Ishikawa (cell line): ENCODE data around the gene KYNU.

Experiments
- EGR1 ChIP-seq: IDR thresholded peaks from 2 replicates; pipeline ENCODE4 v1.6.1; 2012
- EP300 ChIP-seq: IDR thresholded peaks from 2 replicates; pipeline ENCODE4 v1.6.1; 2012; ENCODE audit warnings: borderline replicate concordance
- RAD21 ChIP-seq: IDR thresholded peaks from 2 replicates; pipeline ENCODE4 v1.6.1; 2012; ENCODE audit warnings: low read depth
- TAF1 ChIP-seq: IDR thresholded peaks from 2 replicates; pipeline ENCODE4 v1.6.1; 2012; ENCODE audit warnings: low read depth, mild to moderate bottlenecking
- TEAD4 ChIP-seq: IDR thresholded peaks from 2 replicates; pipeline ENCODE4 v1.6.1; 2012
- YY1 ChIP-seq: IDR thresholded peaks from 2 replicates; pipeline ENCODE4 v1.6.1; 2012; ENCODE audit warnings: low read depth
- TF ChIP-seq, protein P1 (sequence below): IDR thresholded peaks from 2 replicates; pipeline ENCODE4 v1.6.1; 2012; ENCODE audit warnings: low read depth, mild to moderate bottlenecking
- TF ChIP-seq, protein P2 (sequence below): IDR thresholded peaks from 2 replicates; pipeline ENCODE4 v1.6.1; 2012

DNA sequence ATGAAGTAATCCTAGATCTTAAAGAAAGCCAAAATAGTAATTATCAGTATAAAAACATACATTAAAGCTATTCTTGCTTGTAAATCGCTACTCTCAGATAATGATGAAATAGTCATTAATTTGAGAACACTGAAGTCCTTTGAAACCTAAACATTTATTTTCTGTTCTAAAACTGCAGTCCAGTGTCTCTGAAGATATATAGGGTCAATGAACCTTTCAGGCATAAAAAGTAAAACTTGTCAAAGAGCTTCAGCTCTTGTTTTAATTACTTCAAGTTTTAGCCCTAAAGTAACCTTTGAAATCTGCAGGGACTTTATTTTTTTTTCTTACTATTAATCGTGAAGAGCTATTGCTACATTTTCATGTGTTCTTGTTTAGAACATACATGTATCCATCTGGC is 116.3 kb downstream of the KYNU start:
- TF ChIP-seq, protein P1, sequence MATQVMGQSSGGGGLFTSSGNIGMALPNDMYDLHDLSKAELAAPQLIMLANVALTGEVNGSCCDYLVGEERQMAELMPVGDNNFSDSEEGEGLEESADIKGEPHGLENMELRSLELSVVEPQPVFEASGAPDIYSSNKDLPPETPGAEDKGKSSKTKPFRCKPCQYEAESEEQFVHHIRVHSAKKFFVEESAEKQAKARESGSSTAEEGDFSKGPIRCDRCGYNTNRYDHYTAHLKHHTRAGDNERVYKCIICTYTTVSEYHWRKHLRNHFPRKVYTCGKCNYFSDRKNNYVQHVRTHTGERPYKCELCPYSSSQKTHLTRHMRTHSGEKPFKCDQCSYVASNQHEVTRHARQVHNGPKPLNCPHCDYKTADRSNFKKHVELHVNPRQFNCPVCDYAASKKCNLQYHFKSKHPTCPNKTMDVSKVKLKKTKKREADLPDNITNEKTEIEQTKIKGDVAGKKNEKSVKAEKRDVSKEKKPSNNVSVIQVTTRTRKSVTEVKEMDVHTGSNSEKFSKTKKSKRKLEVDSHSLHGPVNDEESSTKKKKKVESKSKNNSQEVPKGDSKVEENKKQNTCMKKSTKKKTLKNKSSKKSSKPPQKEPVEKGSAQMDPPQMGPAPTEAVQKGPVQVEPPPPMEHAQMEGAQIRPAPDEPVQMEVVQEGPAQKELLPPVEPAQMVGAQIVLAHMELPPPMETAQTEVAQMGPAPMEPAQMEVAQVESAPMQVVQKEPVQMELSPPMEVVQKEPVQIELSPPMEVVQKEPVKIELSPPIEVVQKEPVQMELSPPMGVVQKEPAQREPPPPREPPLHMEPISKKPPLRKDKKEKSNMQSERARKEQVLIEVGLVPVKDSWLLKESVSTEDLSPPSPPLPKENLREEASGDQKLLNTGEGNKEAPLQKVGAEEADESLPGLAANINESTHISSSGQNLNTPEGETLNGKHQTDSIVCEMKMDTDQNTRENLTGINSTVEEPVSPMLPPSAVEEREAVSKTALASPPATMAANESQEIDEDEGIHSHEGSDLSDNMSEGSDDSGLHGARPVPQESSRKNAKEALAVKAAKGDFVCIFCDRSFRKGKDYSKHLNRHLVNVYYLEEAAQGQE, result no peak
- no peak for TF ChIP-seq TAF1
- TF ChIP-seq RAD21, result no peak
- TF ChIP-seq YY1, result no peak
- TF ChIP-seq EGR1, result no peak
- no peak for TF ChIP-seq EP300
- TF ChIP-seq, protein P2, sequence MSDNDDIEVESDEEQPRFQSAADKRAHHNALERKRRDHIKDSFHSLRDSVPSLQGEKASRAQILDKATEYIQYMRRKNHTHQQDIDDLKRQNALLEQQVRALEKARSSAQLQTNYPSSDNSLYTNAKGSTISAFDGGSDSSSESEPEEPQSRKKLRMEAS, result no peak
- no peak for TF ChIP-seq TEAD4
